Measurements from ENCODE around the gene RMND5B.

- TF ChIP-seq EZH2 (IDR thresholded peaks at IDR 0.05; ENCODE audit: insufficient read depth, poor library complexity, severe bottlenecking), result no peak
- no peak for TF ChIP-seq EZH2phosphoT487 (IDR thresholded peaks at IDR 0.05; ENCODE audit: insufficient read depth, low read depth)
Observed at GRCh38 chr5:178149199-178149932, 18.6 kb downstream of the RMND5B start.
